HG03558 (cell line): ENCODE measurements around the gene ZNF778.

Experiments
- ATAC-seq: cut with Tn5 transposase; IDR thresholded peaks from one replicate; pipeline ENCODE4 v1.9.1; 2021; ENCODE audit warnings: moderate number of reproducible peaks; ENCODE audit not compliant: unreplicated experiment; ENCODE audit errors: extremely low read depth

The ZNF778 gene

DNA sequence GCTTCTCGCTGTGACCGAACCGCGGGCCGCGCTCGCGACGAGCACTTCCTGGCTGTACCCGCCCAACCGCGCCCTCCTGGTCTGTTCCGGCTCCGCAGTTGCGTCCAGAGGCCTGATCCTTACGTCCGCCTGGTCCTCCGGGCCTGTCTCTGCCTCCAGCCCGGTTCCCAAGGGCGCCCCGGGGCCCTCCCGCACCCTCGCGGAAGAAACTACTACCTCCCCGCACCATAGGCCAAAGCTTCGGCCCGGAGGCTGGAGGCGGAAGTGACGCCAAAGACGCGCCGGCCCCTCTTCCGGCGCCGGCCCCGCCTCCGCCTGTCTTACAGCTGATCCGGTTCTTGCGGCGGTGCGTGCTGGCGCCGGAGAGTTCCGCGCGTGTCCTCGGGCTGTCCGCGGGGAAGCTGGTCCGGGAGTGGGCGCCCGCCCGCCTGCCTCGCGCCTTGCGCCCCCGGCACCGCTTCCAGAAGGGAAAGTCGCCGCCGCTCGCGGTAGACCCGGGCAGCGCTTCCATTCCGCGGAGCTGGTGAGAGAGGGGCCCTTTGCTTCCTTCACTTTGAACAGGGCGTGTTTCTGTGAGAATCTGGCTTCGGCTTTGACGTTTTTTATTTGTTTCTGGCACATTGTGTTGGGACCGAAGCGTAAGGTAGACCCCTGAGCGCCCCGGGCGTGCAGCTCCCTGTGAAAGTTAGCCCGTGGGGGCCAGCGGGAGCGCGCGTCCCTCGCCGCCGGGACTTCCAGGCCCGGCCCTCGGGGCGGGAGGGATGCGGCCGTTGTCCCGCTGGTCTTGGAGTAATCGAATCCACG, at the start of gene ZNF778:
TSS of gene ZNF778 (plus strand) at position 316 of the 804 bp plus-strand sequence. CDS start 3,425 bp downstream, outside the sequence.
- peak; percentile 41 for ATAC-seq

DNA sequence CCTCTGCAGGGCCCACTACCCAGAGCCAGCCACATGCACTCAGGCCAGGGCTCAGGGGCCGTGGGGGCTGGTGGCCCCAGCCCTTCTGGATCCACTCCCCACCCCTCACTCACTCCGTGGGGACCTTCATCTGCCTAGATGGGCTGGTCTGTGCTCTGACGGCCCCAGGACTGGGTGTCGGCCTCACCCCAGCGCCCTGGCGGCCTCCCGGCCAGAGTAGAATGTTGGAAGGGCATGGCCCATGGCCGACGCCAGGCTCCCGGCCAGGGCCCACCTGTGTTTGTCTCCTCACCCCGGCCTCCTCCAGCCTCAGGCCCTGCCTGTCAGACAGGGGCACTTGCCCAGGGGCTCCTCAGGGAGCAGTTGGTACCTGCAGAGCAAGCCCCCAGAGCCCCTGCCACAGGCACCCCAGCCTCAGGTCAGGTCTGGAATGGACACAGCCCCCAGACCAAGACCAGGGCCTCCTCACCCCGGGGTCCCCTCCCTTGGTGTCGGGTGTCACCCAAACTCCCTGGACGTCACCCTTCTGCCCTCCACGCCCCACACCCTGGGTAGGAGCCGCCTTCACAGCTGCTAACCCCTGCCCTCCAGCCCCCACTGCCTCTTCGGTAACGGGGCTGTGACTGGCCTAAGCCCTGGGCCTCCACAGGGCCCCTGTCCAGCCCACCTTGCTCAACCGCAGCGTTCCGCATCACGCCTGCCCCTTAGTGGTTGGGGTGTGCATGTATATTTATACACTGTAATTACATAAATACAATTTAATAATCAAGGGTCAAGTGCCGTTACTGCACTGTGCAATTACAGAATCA, 48.9 kb upstream of the ZNF778 start:
- no peak for ATAC-seq

DNA sequence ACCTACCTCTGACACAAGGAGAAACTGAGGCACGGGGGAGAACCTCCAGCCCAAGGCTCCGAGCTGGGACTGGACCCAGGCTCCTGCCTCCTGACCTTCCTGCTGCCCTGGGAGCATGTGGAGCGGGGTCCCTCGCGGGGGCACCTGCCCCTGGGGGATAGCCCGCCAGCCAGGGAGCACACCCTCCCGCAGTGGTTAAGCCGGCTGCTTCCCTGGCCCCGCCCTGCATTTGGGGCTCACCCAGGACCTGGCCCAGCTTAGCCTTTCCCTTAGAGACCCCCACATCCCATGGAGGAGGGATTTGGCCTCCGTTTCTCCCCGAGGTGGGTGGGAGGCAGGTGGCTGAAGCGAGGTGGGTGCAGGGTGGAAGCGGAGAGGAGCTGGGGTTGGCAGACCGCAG, 47.7 kb upstream of the ZNF778 start:
- ATAC-seq = no peak

DNA sequence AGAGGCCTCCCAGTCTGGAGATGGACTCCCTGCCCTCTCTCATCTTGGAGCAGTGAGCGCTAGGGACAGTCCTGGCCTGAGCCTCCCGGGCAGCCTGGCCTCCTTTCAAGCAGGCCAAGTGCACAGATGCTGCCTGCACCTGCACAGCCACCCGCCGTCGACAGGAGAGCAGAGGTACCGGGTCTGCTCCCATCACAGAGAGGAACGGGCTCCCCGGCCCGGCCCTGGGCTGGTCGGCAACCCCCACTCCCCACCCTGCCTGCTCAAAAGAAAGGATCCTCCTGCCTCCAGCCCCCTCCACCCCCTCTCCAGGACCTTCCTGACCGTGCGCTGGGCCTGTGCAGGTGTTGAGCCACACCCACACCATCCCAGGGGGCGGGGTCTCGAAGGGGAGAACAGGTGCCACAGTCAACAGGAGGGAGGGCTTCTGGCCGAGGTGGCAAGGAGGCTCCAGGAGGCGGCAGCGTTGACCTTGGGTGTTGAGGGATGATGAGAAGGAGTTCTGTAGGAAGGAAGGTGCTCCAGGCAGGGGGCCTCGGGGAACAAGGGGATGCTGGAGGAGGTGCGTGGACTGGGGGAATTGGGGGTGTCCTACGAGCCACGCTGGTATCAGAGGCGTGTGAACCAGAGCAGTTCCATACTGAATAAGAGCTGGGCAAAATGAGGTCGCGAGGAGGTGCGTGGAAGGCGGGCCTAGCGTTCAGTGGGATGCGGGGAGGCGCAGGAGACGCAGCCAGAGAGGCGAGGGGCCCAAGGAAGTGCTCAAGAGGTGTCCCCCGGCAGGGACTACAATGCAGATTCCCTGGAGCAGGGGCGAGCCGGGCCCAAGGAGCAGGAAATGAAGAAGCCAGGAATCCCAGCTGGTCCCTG, 46.9 kb upstream of the ZNF778 start:
- ATAC-seq = no peak

DNA sequence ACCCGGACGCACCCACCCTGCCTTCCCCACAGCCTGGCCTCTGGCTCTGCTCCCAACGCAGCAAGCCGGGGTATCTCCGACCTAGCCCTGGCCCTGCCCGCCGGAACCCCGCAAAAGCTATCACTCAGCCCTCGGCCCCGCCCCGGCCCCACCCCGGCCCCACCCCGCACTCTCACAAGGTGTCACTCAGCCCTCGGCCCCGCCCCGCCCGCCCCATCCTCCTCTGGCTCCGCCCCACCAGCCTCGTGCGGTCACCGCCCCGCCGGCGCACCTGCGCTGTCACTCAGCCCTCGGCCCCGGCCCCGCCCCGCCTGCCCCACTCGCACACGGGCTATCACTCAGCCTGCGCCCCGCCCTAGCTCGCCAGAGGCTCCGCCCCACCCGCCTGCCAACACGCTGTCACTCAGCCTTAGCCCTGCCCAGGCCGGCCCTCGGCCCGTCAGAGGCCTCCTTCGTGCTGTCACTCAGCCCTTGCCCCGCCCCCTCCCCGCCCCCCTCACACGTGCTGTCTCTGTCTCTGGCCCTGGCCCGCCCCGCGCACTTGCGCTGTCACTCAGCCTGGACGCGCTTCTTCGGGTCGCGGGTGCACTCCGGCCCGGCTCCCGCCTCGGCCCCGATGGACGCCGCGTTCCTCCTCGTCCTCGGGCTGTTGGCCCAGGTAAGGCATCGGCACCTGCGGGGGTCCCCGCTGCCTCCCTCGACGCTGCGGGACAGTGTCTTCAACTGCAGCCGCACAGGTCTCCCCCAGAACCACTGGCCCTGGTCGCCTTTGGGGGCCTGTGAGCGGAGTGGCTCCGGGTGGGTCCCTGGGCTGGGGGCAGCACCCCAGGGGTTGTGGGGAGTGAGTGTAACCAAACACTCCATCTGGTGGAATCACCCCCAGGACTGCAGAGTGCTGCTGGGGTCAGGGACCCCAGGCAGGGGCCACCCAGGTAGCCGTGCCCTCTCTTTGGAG, 46.0 kb upstream of the ZNF778 start, which contains the start of gene CDH15:
TSS of gene CDH15 (plus strand) at position 533 of the 955 bp plus-strand sequence. CDS start at position 617, 84 bp downstream.
- peak; percentile 50 for ATAC-seq

DNA sequence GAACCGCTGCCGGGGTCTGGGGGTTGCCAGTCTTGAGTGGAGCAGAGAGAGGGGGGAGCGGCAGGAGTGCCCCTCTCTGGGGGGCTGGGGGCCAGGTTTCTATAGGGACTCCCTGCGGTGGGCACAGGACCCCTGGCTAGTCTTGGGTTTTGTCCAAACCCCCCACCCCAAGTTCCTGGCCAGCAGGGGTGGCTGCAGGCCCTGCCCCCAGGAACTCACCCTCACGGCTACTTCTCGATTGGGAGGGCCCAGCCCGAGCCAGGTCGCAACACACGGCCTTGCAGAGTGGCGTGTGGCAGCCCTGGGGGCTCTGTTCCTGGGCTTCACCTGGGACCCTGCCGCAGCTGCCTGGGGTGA, 45.4 kb upstream of the ZNF778 start:
- ATAC-seq = no peak

DNA sequence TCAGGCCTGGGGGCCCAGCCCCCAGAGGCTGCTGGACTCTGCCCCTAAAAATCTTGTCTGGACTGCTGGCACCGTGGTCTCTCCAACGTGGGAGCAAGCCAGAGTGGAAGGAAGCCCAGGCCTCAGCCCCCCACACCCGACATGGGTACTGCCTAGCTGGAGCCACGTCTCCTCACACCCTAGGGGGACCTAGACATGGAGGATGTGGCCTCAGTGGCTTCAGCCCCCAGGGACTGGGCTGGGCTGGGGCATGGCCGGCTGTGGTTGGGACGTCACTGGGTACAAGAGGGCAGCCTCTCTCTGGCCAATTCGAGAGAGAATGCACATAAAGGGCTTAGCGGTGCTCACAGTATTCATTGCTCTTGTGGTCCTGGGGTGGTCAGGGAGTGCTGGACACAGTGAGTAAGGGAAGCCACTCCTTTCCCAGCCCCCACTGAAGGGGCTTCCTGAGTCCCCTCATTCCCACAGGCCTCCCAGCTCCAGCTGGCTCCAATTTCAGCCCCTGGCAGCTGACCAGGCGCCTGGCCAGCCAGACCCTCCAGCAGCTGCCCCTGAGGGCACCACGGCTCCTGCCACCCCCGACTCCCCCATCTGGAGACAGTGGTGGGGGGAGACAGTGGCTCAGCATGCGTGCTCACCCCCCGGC, 44.9 kb upstream of the ZNF778 start:
- no peak for ATAC-seq

DNA sequence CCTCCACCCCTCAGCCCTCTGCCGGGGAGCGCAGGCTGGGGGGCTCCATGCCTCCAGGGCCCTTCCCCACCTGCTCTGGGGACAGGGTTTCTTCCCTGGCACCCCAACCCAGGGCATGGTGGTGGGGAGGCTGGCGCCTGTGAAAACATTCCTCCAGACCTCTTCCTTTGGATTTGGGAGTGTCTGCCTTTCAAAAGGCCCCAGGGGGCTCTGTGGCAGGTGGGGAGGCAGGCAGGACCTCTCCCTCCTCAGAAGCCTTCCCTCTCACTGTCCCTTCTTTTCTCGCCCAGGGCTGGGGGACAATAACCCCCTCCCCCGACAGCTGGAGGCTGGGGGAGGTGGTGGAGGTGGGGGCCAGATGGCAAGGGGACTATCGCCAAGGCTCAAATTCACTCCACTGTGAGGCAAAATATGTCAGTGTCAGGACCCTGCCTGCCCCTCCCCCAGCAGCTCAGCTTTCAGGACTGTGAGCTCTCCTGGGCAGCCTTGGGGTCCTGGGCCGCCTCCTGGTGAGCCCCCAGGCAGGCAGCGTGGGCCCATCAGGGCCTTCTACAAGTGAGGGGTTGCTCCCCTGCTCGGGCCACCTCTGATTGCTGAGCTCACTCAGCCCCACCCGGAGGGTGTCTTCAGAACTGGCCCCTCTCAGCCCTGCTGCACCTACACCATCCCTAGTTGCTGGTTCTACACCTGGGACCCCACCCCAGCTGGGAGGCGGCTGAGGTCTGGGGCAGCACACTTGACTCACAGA, 44.2 kb upstream of the ZNF778 start:
- ATAC-seq = no peak

DNA sequence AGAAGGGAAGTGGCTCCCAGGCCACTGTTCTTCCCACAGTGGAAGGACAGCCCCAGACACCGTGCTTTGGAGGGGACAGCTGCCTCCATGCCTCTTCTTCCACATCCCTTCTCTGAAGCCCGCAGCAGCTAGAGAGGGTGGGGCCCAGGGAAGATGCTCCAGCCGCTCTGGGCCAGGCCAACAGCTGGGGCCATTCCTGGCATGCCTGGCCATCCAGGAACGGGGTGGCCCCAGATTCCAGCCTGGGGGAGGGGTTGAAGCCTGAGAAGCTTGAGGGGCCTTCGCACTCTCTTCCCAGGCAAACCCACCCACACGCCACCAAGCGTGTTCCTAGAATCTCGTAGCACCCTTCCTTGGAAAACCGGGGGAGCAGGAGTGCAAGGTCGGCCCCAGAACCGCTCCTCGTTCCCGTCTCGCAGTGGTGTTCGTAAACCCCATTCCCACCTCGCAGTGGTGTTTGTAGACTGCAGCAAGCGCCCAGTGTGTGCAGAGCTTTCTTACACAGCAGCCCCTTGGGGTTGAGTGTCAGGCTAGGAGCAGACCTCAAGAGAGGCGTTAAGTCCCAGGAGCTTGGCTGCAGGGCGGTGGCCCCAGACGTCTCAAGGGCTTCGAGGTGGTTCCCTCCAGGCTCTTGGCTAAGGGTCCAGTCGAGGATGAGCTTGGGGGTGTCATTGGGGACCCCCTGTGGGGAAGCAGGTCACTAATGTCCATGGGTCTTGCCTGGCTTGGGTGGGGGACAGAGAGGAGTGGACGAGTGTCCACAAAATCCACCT, 43.3 kb upstream of the ZNF778 start:
- no peak for ATAC-seq

DNA sequence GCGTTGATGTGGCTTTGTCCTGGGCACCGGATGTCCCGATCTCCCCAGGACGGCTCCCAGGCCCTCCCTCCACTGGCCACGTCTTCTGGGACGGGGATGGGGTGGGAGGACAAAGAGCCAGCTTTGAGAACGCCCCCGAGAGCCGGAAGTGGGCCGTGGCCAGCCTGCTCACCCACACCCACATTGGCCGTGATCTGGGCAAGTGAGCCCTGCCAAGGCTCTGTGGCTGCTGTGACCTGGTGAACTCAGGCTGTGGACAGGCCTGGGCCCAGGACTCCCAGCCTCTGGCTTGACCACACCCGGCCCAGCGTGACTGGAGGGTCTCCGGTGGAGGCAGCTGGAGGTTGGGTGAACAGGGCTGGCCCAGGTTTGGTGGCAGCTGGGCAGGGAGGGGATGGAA, 42.6 kb upstream of the ZNF778 start:
- ATAC-seq = no peak

DNA sequence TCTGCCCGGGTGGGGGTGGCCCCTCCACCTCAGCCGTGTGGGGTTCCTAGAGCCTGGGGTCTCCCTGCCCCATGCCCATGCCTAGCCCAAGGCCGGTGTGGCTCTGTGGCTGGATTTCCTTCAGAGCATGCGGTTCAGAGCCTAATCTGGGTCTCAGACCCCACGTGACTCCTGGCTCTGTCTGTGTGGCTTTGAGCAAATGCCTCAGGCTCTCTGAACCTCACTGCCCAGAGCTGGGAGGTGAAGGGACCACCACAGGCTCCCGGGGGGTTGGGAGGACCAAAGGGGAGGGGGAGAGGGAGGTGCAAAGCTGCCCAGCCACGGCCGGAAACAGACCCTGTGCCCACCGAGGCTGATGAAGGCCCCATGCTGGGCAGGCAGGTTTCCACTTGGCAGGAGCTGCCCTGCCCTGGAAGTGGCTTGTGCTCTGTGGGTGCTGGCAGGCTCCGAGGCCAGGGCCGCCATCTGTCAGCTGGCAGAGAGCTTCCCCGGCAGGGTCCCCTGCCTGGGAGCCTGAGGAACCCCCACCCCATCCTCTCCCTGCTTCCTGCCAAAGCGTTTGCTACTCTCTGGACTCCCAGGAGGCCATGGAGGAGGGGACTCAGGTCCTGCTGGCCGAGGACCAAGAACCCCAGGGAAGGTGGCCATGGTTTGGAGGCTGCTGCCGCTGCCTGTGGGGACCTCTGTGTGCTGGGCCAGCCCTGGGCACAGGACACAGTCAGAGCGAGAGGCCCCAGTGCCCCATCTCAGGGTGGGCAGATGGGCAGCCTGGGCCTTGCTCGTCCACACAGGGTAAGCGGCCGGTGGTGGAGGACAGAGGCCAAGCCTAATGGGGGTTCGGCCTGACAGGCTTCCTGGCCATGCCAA, 42.0 kb upstream of the ZNF778 start:
- no peak for ATAC-seq

DNA sequence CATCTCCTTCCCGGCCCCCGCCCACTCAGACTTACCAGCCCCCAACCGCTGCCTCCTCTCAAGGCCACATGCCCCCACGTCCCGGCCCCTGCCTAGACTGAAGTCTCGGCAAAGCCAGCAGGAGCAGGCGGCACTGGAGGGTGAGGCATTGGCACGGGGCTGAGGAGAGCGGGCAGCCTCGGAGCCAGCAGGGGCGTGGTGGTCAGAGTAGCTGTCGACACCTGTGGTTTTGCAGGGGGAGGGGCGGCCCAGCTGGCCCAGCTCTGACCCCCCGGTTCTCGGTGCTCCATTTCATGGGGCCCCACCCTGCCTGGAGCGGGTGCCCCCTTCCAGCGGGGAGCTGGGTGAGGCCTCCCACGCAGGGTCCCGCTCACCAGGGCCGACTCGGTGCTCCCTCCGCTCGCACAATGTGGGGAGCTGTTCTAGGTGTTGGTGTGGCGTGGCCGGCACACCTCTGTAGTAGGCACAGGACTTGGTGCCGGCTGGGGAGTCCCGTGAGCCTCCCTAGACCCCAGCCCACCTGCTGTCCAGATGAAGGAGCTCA, 41.3 kb upstream of the ZNF778 start:
- no peak for ATAC-seq

DNA sequence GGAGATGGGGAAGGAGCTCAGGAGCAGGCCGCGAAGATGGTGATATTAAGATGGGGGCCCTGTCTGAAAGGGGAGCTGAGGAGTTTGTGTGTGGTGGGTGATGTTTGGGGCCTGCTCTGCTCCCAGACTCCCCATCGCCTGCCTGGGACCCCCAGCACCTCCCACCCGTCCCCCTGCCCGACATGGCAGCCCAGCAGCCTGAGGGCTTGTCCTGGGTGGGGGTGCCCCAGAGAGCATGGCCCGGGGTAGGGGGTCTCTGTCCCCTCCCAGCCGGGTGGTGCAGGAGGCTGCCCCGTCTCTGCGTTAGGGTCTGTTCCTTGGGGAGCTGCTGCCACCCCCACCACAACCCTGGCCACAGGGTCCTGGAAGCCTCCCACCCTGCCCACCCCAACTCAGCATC, 40.8 kb upstream of the ZNF778 start:
- ATAC-seq = no peak

DNA sequence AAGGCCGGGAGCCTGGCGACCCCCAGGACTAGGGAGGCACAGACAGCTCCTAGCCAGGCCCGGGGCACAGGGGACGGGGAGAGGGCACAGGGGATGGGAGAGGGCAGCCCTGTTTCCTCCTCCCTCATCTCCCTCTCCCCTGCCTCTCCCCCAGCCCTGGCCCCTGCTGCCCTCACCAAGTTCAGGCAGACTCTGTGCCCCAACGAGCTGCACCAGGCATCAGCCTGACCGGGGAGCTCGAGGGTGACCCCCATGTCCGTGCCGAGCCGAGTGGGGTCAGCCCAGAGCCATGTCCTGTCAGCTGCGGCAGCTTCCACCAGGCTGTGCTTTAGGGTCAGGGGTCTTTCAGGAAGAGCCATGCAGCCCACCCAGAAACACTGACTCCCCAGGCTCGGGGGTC, 40.0 kb upstream of the ZNF778 start:
- no peak for ATAC-seq

DNA sequence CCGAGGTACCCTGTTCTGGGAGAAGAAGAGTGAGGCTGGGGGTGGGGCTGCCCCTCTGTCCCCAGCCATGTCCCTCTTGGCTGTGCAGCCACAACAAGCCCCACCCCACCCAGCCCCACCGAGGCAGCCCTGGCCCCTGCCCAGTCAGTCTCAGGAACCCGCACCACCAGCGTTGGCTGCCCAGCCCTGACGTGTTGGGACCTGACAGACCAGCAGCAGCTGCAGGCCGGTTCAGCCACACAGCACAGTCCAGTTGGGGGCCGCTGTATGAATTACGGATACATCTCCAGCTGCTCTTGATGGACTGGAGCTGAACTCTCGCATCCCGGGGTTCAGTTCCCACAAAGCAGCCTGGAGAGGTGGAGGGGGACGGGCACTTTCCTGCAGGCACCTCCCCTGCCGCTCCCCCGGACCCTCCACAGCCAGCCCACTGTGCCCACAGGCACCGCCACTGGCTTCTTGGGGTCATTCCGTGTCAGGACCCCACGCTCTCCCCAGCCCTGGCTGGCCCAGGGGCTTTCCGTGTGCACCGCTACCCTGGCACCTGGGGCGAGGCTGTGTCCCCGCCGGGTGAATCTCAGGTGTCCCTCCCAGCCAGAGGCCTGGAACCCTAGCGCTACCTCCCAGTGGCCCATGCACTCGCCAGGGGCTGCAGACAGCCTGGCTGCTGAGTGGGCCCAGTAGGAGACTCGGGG, 38.9 kb upstream of the ZNF778 start:
- ATAC-seq = no peak

DNA sequence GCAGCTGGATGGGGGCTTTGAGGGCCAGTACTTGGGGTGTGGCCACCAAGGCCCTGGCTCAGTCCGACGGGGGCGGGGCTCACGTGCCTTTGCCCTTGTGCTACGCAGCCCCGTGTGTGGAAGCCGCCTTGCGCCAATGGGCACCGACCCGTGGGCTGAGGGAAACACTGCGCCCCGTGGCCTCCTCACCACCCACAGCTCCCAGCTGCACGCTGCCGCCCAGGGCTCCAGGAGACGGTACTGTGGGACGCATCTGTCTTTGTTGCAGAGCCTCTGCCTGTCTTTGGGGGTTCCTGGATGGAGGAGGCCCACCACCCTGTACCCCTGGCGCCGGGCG, 38.4 kb upstream of the ZNF778 start:
- no peak for ATAC-seq
